WTC11 (cell line): ENCODE measurements around the gene SIRT5.

ENCODE experiments used
- AFF4 ChIP-seq: sonication (generic); formaldehyde crosslinking; IDR thresholded peaks from 2 replicates; pipeline ENCODE4 v1.8.1; 2023; ENCODE audit warnings: mild to moderate bottlenecking, missing genetic modification reagents, borderline replicate concordance
- CREM ChIP-seq: sonication (generic); formaldehyde crosslinking; IDR thresholded peaks from 2 replicates; pipeline ENCODE4 v1.8.1; 2022; ENCODE audit warnings: mild to moderate bottlenecking, missing genetic modification reagents, moderate library complexity
- CTCF ChIP-seq: fragments of 200-600 bp; IDR thresholded peaks from 2 replicates; pipeline ENCODE4 v1.8.0; 2022; ENCODE audit warnings: antibody characterized with exemption
- ELF4 ChIP-seq: sonication (generic); formaldehyde crosslinking; IDR thresholded peaks from 2 replicates; pipeline ENCODE4 v1.8.1; 2022; ENCODE audit warnings: low read depth, mild to moderate bottlenecking, moderate library complexity, missing genetic modification reagents
- ETV6 ChIP-seq: sonication (generic); formaldehyde crosslinking; IDR thresholded peaks from 2 replicates; pipeline ENCODE4 v1.8.1; 2022; ENCODE audit warnings: mild to moderate bottlenecking, missing genetic modification reagents
- MAX ChIP-seq: sonication (generic); formaldehyde crosslinking; IDR thresholded peaks from 2 replicates; pipeline ENCODE4 v1.8.0; 2022; ENCODE audit warnings: mild to moderate bottlenecking, missing genetic modification reagents
- MLX ChIP-seq: sonication (generic); formaldehyde crosslinking; IDR thresholded peaks from 2 replicates; pipeline ENCODE4 v1.8.1; 2023; ENCODE audit warnings: mild to moderate bottlenecking, missing genetic modification reagents, moderate library complexity
- OVOL2 ChIP-seq: fragments of 250-450 bp; sonication (Bioruptor Pico); IDR thresholded peaks from 2 replicates; pipeline ENCODE4 v1.9.0; 2021; ENCODE audit warnings: mild to moderate bottlenecking, borderline replicate concordance
- SMAD3 ChIP-seq: sonication (generic); formaldehyde crosslinking; IDR thresholded peaks from 2 replicates; pipeline ENCODE4 v1.8.0; 2022; ENCODE audit warnings: missing genetic modification reagents, mild to moderate bottlenecking, borderline replicate concordance
- SP1 ChIP-seq: sonication (generic); formaldehyde crosslinking; conservative IDR thresholded peaks from 2 replicates; pipeline ENCODE4 v1.8.1; 2022; ENCODE audit warnings: missing genetic modification reagents
- ZNF138 ChIP-seq: sonication (generic); formaldehyde crosslinking; conservative IDR thresholded peaks from 2 replicates; pipeline ENCODE4 v1.8.1; 2022; ENCODE audit warnings: mild to moderate bottlenecking, moderate library complexity, missing genetic modification reagents
- ZNF396 ChIP-seq: fragments of 250-450 bp; sonication (Bioruptor Pico); IDR thresholded peaks from 2 replicates; pipeline ENCODE4 v1.8.0; 2021; ENCODE audit warnings: mild to moderate bottlenecking, moderate library complexity, borderline replicate concordance
- TF ChIP-seq, protein P1 (sequence below): sonication (generic); formaldehyde crosslinking; IDR thresholded peaks from 2 replicates; pipeline ENCODE4 v1.8.0; 2022; ENCODE audit warnings: mild to moderate bottlenecking, missing genetic modification reagents
- TF ChIP-seq, protein P2 (sequence below): sonication (generic); formaldehyde crosslinking; IDR thresholded peaks from 2 replicates; pipeline ENCODE4 v1.8.1; 2022; ENCODE audit warnings: missing genetic modification reagents, borderline replicate concordance

DNA sequence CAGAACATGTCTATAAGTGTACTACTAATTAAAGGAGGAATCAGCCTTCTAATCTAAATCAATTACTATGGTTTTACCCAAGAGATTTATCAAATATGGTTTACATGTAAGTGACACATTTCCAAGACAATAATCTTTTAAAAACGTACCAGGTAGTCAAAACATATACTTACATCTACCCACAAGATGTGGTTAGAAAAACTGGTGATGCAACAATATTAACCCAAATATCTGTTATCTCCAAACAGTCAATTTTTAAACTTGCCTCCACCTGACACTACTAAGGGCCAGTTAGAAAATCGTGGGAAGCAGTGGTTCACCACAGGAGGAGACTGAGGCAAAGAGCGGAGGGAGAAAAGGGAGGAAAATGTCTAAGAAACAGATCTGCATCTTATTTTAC, 68.7 kb downstream of the SIRT5 start:
- TF ChIP-seq OVOL2 (no peak), CTCF (no peak), SP1 (no peak), ZNF396 (CRISPR knock-in tag) (no peak), SMAD3 (CRISPR knock-in tag) (no peak), AFF4 (CRISPR knock-in tag) (no peak), ZNF138 (CRISPR knock-in tag) (no peak), MAX (no peak), CREM (CRISPR knock-in tag) (no peak), MLX (CRISPR knock-in tag) (no peak), ELF4 (CRISPR knock-in tag) (no peak), ETV6 (CRISPR knock-in tag) (no peak)
- TF ChIP-seq, protein P1, sequence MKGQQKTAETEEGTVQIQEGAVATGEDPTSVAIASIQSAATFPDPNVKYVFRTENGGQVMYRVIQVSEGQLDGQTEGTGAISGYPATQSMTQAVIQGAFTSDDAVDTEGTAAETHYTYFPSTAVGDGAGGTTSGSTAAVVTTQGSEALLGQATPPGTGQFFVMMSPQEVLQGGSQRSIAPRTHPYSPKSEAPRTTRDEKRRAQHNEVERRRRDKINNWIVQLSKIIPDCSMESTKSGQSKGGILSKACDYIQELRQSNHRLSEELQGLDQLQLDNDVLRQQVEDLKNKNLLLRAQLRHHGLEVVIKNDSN (CRISPR knock-in tag): no peak
- TF ChIP-seq, protein P2, sequence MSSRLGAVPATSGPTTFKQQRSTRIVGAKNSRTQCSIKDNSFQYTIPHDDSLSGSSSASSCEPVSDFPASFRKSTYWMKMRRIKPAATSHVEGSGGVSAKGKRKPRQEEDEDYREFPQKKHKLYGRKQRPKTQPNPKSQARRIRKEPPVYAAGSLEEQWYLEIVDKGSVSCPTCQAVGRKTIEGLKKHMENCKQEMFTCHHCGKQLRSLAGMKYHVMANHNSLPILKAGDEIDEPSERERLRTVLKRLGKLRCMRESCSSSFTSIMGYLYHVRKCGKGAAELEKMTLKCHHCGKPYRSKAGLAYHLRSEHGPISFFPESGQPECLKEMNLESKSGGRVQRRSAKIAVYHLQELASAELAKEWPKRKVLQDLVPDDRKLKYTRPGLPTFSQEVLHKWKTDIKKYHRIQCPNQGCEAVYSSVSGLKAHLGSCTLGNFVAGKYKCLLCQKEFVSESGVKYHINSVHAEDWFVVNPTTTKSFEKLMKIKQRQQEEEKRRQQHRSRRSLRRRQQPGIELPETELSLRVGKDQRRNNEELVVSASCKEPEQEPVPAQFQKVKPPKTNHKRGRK (CRISPR knock-in tag): no peak
